ENCODE measurements around the gene PDPK1. TPM values are rescaled to one million over a fixed set of nuclear protein-coding genes. Genes with fewer than 3 reads are reported as not detected.

Gene PDPK1
- total and polyA plus RNA-seq, 4 donors, result 12.1 to 28.1 (median 18.2) TPM

- TF ChIP-seq NR2F2 (IDR thresholded peaks at IDR 0.05), result no peak
- no peak for TF ChIP-seq RAD21 (IDR thresholded peaks at IDR 0.05)
- no peak for TF ChIP-seq GABPA (IDR thresholded peaks at IDR 0.05 in 1 of 2, conservative IDR thresholded peaks at IDR 0.05 in 1 of 2)
- no peak for TF ChIP-seq JUND (IDR thresholded peaks at IDR 0.05)
- TF ChIP-seq RXRA (IDR thresholded peaks at IDR 0.05), result no peak
- TF ChIP-seq HNF4G (IDR thresholded peaks at IDR 0.05), result no peak
- no peak for TF ChIP-seq CTCF (IDR thresholded peaks at IDR 0.05; ENCODE audit: low read depth, low read length, missing input control)
- no peak for TF ChIP-seq EGR1 (IDR thresholded peaks at IDR 0.05; ENCODE audit: low read depth in 2 of 2)
- WGBS, result 96% methylated on average over 25 of the region's 25 CpGs
- no peak overlapping the region for H3K27ac ChIP-seq (ENCODE audit: low read depth in 1 of 2, low read length in 2 of 2)
- H3K36me3 ChIP-seq (ENCODE audit: control insufficient read depth in 4 of 4, insufficient read depth in 3 of 4, low read depth in 1 of 4, low read length in 3 of 4), result peaks cover 2 to 52% (median 19%) of the 10 kb centered on the region in 4 donors
- no peaks in the 10 kb centered on the region for H3K9me3 ChIP-seq (ENCODE audit: control insufficient read depth in 4 of 4, low read length in 3 of 4)
- H3K4me1 ChIP-seq (ENCODE audit: control insufficient read depth in 4 of 4, insufficient read depth in 4 of 4, low read length in 3 of 4), result no peaks in the 10 kb centered on the region
- no peaks in the 10 kb centered on the region for H3K27me3 ChIP-seq (ENCODE audit: control insufficient read depth in 4 of 4, insufficient read depth in 4 of 4, low read length in 3 of 4)
- DNase-seq (ENCODE audit: low spot score), result no peak
- H3K9ac ChIP-seq (ENCODE audit: low read depth in 1 of 2, low read length in 2 of 2), result no peak overlapping the region
- no peak overlapping the region for H3K4me3 ChIP-seq (ENCODE audit: low read depth in 1 of 3, low read length in 3 of 3)
These were observed 47.8 kb downstream of the PDPK1 start for GRCh38 chr16:2585651-2586081.

DNA sequence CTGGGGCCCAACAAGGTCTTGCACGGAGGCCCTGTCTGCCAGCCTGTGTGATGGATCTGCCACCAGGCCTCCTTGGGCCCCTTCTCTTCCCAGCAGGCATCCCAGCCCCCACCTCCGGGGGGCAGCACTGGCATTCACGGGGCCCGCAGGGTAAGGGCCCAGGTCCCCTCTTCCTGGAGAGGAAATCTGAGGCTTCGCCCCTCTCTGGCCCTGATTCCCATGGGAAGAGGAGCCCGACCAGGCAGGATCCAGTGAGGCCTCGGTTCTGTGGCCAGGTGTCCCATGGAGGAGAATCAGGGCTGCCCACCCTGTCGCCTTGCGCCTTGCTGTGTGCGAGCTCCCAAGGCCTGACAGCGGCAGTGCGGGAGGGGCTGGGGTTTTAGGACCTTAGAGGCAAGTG, 48.4 kb downstream of the PDPK1 start:
- H3K4me1 ChIP-seq (ENCODE audit: control insufficient read depth in 4 of 4, insufficient read depth in 4 of 4, low read length in 3 of 4), result no peaks in the 10 kb centered on the region
- 84% methylated on average over 12 of the region's 12 CpGs for WGBS
- no peak for DNase-seq (ENCODE audit: low spot score)
- H3K9ac ChIP-seq (ENCODE audit: low read depth in 1 of 2, low read length in 2 of 2), result no peak overlapping the region
- TF ChIP-seq HNF4G (IDR thresholded peaks at IDR 0.05) (no peak), YY1 (IDR thresholded peaks at IDR 0.05) (no peak), EGR1 (IDR thresholded peaks at IDR 0.05; ENCODE audit: low read depth in 2 of 2) (no peak), REST (IDR thresholded peaks at IDR 0.05) (no peak), RXRA (IDR thresholded peaks at IDR 0.05) (no peak), RAD21 (IDR thresholded peaks at IDR 0.05) (no peak), TAF1 (conservative IDR thresholded peaks at IDR 0.05) (no peak), CTCF (IDR thresholded peaks at IDR 0.05; ENCODE audit: low read depth, low read length, missing input control) (no peak), ATF3 (IDR thresholded peaks at IDR 0.05) (no peak), NR2F2 (IDR thresholded peaks at IDR 0.05) (no peak), GABPA (IDR thresholded peaks at IDR 0.05 in 1 of 2, conservative IDR thresholded peaks at IDR 0.05 in 1 of 2) (no peak), MAX (IDR thresholded peaks at IDR 0.05) (no peak), HNF4A (conservative IDR thresholded peaks at IDR 0.05) (no peak), FOXA1 (IDR thresholded peaks at IDR 0.05) (no peak), FOXA2 (IDR thresholded peaks at IDR 0.05) (no peak)
- H3K27ac ChIP-seq (ENCODE audit: low read depth in 1 of 2, low read length in 2 of 2), result no peak overlapping the region
- no peaks in the 10 kb centered on the region for H3K9me3 ChIP-seq (ENCODE audit: control insufficient read depth in 4 of 4, low read length in 3 of 4)
- peaks cover 2 to 54% (median 19%) of the 10 kb centered on the region in 4 donors for H3K36me3 ChIP-seq (ENCODE audit: control insufficient read depth in 4 of 4, insufficient read depth in 3 of 4, low read depth in 1 of 4, low read length in 3 of 4)
- H3K27me3 ChIP-seq (ENCODE audit: control insufficient read depth in 4 of 4, insufficient read depth in 4 of 4, low read length in 3 of 4), result no peaks in the 10 kb centered on the region
- no peak overlapping the region for H3K4me3 ChIP-seq (ENCODE audit: low read depth in 1 of 3, low read length in 3 of 3)
